ENCODE data around the gene PIGO. TPM values are rescaled to one million over a fixed set of nuclear protein-coding genes. Genes with fewer than 3 reads are reported as not detected.

Gene PIGO
- 10 to 100 TPM; 29.8 to 40.0 (median 33.8) TPM for polyA plus RNA-seq (ENCODE audit: insufficient read length in 3 of 3)
- long read RNA-seq, donor 1, partial matches to known transcripts, result 0 of 1 reads
- long read RNA-seq, donor 1, other reads (novel, unspliced or antisense), result 0 of 1 reads
- long read RNA-seq, donor 2, result 0 reads
- long read RNA-seq, donor 3, full-length matches to known transcripts, result 4 of 4 reads
- long read RNA-seq, donor 3, partial matches to known transcripts, result 0 of 4 reads
- long read RNA-seq, donor 3, other reads (novel, unspliced or antisense), result 0 of 4 reads
- long read RNA-seq, donor 4, full-length matches to known transcripts, result 4 of 4 reads
- long read RNA-seq, donor 4, partial matches to known transcripts, result 0 of 4 reads
- long read RNA-seq, donor 4, other reads (novel, unspliced or antisense), result 0 of 4 reads
- long read RNA-seq, donor 5, result 0 reads
- long read RNA-seq, donor 6, full-length matches to known transcripts, result 1 of 17 reads
- long read RNA-seq, donor 6, partial matches to known transcripts, result 16 of 17 reads
- long read RNA-seq, donor 6, other reads (novel, unspliced or antisense), result 0 of 17 reads
- long read RNA-seq, donor 7, full-length matches to known transcripts, result 1 of 1 reads
- long read RNA-seq, donor 7, partial matches to known transcripts, result 0 of 1 reads
- long read RNA-seq, donor 7, other reads (novel, unspliced or antisense), result 0 of 1 reads
- long read RNA-seq, donor 8, full-length matches to known transcripts, result 5 of 10 reads
- long read RNA-seq, donor 8, partial matches to known transcripts, result 5 of 10 reads
- long read RNA-seq, donor 8, other reads (novel, unspliced or antisense), result 0 of 10 reads
- long read RNA-seq, donor 9, partial matches to known transcripts, result 0 of 3 reads
- long read RNA-seq, donor 9, other reads (novel, unspliced or antisense), result 0 of 3 reads
- long read RNA-seq, donor 10, full-length matches to known transcripts, result 5 of 5 reads
- long read RNA-seq, donor 10, partial matches to known transcripts, result 0 of 5 reads
- long read RNA-seq, donor 10, other reads (novel, unspliced or antisense), result 0 of 5 reads
- long read RNA-seq, donor 11, full-length matches to known transcripts, result 2 of 2 reads
- long read RNA-seq, donor 11, partial matches to known transcripts, result 0 of 2 reads
- long read RNA-seq, donor 11, other reads (novel, unspliced or antisense), result 0 of 2 reads
- long read RNA-seq, donor 12, full-length matches to known transcripts, result 3 of 10 reads
- long read RNA-seq, donor 12, partial matches to known transcripts, result 7 of 10 reads
- long read RNA-seq, donor 12, other reads (novel, unspliced or antisense), result 0 of 10 reads
- long read RNA-seq, donor 13, result 0 reads
- long read RNA-seq, donor 14, partial matches to known transcripts, result 0 of 4 reads
- long read RNA-seq, donor 14, other reads (novel, unspliced or antisense), result 0 of 4 reads
- long read RNA-seq, donor 15, partial matches to known transcripts, result 0 of 2 reads
- long read RNA-seq, donor 15, other reads (novel, unspliced or antisense), result 0 of 2 reads
- long read RNA-seq, donor 16, full-length matches to known transcripts, result 8 of 19 reads
- long read RNA-seq, donor 16, partial matches to known transcripts, result 11 of 19 reads
- long read RNA-seq, donor 16, other reads (novel, unspliced or antisense), result 0 of 19 reads

GRCh38 chr9:35096035-35096849 lies at the start of gene PIGO:
Gene PIGO (minus strand): TSS chr9:35096591. CDS start chr9:35095565, 1,026 bp downstream.
- DNase-seq (ENCODE audit: extremely low read depth in 1 of 11, low read depth in 9 of 11, low spot score in 4 of 11), result peak in 8 of 11 donors; percentile 65 to 85 (median 80)

- DNase-seq (ENCODE audit: extremely low read depth in 1 of 11, low read depth in 9 of 11, low spot score in 4 of 11), result no peak
Observed at GRCh38 chr9:35142037-35142436, 45.6 kb upstream of the PIGO start.

GRCh38 chr9:35140093-35140492 lies 43.7 kb upstream of the PIGO start:
- DNase-seq (ENCODE audit: extremely low read depth in 1 of 11, low read depth in 9 of 11, low spot score in 4 of 11), result no peak

GRCh38 chr9:35136866-35137265 lies 40.5 kb upstream of the PIGO start:
- no peak for DNase-seq (ENCODE audit: extremely low read depth in 1 of 11, low read depth in 9 of 11, low spot score in 4 of 11)

- DNase-seq (ENCODE audit: extremely low read depth in 1 of 11, low read depth in 9 of 11, low spot score in 4 of 11), result no peak
Observed at GRCh38 chr9:35135988-35136387, 39.6 kb upstream of the PIGO start.

- no peak for DNase-seq (ENCODE audit: extremely low read depth in 1 of 11, low read depth in 9 of 11, low spot score in 4 of 11)
Observed at GRCh38 chr9:35134920-35135319, 38.5 kb upstream of the PIGO start.

- peak in 10 of 11 donors; percentile 80 to 96 (median 89) for DNase-seq (ENCODE audit: extremely low read depth in 1 of 11, low read depth in 9 of 11, low spot score in 4 of 11)
Observed at GRCh38 chr9:35116898-35117551, 20.6 kb upstream of the PIGO start.

GRCh38 chr9:35116539-35116897 lies 20.1 kb upstream of the PIGO start:
- DNase-seq (ENCODE audit: extremely low read depth in 1 of 11, low read depth in 9 of 11, low spot score in 4 of 11), result no peak

- peak; percentile 93 to 97 (median 96) for DNase-seq (ENCODE audit: extremely low read depth in 1 of 11, low read depth in 9 of 11, low spot score in 4 of 11)
Observed at GRCh38 chr9:35115680-35116538, 19.5 kb upstream of the PIGO start, which contains the start of gene ATOSB. Gene ATOSB (minus strand): TSS chr9:35115862. CDS start chr9:35108274, 7,588 bp downstream.

GRCh38 chr9:35114840-35115628 lies 18.6 kb upstream of the PIGO start:
- no peak for DNase-seq (ENCODE audit: extremely low read depth in 1 of 11, low read depth in 9 of 11, low spot score in 4 of 11)

GRCh38 chr9:35114113-35114839 lies 17.9 kb upstream of the PIGO start:
- DNase-seq (ENCODE audit: extremely low read depth in 1 of 11, low read depth in 9 of 11, low spot score in 4 of 11), result peak in 5 of 11 donors; percentile 67 to 77 (median 75)

GRCh38 chr9:35112257-35113020 lies 16.0 kb upstream of the PIGO start:
- DNase-seq (ENCODE audit: extremely low read depth in 1 of 11, low read depth in 9 of 11, low spot score in 4 of 11), result no peak

- peak; percentile 88 to 97 (median 94) for DNase-seq (ENCODE audit: extremely low read depth in 1 of 11, low read depth in 9 of 11, low spot score in 4 of 11)
Observed at GRCh38 chr9:35111001-35111933, 14.9 kb upstream of the PIGO start.
